ENCODE results near the gene MTERF4.

MTERF4 gene

DNA sequence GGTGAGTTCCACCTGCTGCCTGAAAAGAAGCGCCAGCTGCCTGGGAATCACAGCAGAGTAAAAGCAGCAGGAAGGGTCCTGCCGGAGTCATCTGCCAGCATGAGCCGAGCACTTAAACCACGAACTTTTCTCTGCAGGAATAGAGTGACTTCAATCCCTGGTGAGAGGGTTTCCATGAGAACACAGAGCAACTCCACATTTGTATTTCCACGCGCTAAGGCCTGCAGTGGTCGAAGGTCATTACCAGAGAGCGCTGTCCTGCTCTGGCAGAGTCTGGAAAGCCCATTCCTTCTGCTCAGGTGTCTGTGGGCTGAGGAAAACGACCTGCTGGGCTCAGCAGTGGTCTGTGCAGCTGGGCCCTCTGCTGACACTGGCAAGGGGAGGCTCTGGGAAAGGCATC, 40.5 kb upstream of the MTERF4 start:
- no peak overlapping the region for H3K9ac ChIP-seq
- H3K9me3 ChIP-seq = no peaks in the 10 kb centered on the region
- H3K4me1 ChIP-seq = peaks cover 9% of the 10 kb centered on the region; the same call in 1 of the 2 replicates
- no peaks in the 10 kb centered on the region for H3K27me3 ChIP-seq
- no peak for TF ChIP-seq Cebpa-rat (IDR thresholded peaks at IDR 0.05)
- no peak overlapping the region for H3K27ac ChIP-seq
- peaks cover 24% of the 10 kb centered on the region for H4K20me1 ChIP-seq
- peaks cover 74% of the 10 kb centered on the region for H3K36me3 ChIP-seq
- no peak overlapping the region for H3K4me3 ChIP-seq
- no peak overlapping the region for H3K4me2 ChIP-seq

DNA sequence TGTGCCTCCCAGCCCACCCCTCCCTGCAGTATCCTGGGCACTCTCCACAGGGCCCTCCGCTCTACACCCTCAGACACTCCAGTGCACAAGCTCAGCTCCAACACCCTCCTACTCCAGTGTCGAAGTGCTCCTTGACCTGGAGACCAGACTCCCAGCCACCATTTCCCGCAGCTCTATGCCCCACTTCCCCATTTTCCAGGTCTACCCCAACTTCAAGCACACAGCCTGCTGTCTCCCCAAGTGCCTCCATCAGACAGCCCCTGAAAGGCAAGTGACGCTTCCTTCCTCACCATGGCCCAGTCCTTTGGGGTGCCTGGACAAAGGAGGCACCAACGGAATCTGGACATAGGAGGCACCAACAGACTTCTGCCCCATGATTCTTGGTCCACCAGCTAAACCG, 40.0 kb upstream of the MTERF4 start:
- Histone ChIP-seq H3K36me3 (peaks cover 79% of the 10 kb centered on the region), H3K4me1 (0 out of 2 replicates have a peak, but pooled peaks cover 5% of the 10 kb centered on the region), H3K4me2 (no peak overlapping the region), H4K20me1 (peaks cover 19% of the 10 kb centered on the region), H3K27me3 (no peaks in the 10 kb centered on the region), H3K4me3 (no peak overlapping the region), H3K9ac (no peak overlapping the region), H3K27ac (no peak overlapping the region), H3K9me3 (no peaks in the 10 kb centered on the region)
- no peak for TF ChIP-seq Cebpa-rat (IDR thresholded peaks at IDR 0.05)

GRCh38 chr2:241141214-241141770, 39.2 kb upstream of the MTERF4 start:
- no peak for TF ChIP-seq Cebpa-rat (IDR thresholded peaks at IDR 0.05)
- Histone ChIP-seq H3K9ac (no peak overlapping the region), H3K4me2 (no peak overlapping the region)

DNA sequence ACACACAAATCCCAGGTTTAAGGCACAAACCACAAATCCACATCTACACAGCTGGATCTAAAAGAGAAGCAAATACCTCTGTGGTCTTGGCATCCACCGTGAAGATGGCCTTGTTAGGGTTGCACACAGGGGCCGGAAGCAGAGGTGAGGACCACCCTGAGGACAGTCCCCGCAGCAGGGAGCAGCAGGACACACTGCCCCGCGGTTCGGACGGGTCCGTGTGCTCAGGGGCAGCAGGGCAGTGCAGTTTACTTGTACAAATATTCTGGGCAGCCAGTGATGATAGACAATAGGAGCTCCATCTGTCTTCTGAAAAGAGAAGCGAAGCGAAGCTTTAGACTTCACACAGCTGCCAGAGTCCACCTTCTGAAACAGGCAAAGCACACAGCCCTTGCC, 38.4 kb upstream of the MTERF4 start:
- no peak overlapping the region for H3K4me3 ChIP-seq
- H3K9me3 ChIP-seq = no peaks in the 10 kb centered on the region
- no peak overlapping the region for H3K4me2 ChIP-seq
- no peaks in the 10 kb centered on the region for H3K27me3 ChIP-seq
- TF ChIP-seq Cebpa-rat (IDR thresholded peaks at IDR 0.05) = no peak
- H3K9ac ChIP-seq = no peak overlapping the region
- no peak overlapping the region for H3K27ac ChIP-seq
- H3K4me1 ChIP-seq = no peaks in the 10 kb centered on the region
- H3K36me3 ChIP-seq = peaks cover 95% of the 10 kb centered on the region
- peaks cover 12% of the 10 kb centered on the region; the same call in 1 of the 2 replicates for H4K20me1 ChIP-seq

More at GRCh38 chr2:241141214-241141770, 39.2 kb upstream of the MTERF4 start:
- no peaks in the 10 kb centered on the region for H3K4me1 ChIP-seq
- H3K4me3 ChIP-seq = no peak overlapping the region
- peaks cover 87% of the 10 kb centered on the region for H3K36me3 ChIP-seq
- H3K9me3 ChIP-seq = no peaks in the 10 kb centered on the region
- H4K20me1 ChIP-seq = peaks cover 12% of the 10 kb centered on the region; the same call in 1 of the 2 replicates
- H3K27ac ChIP-seq = no peak overlapping the region
- H3K27me3 ChIP-seq = no peaks in the 10 kb centered on the region

- H3K27me3 ChIP-seq = no peaks in the 10 kb centered on the region
- no peak overlapping the region for H3K27ac ChIP-seq
- no peak overlapping the region for H3K4me2 ChIP-seq
- no peaks in the 10 kb centered on the region for H3K9me3 ChIP-seq
- H3K36me3 ChIP-seq = peaks cover 97% of the 10 kb centered on the region
- no peak overlapping the region for H3K4me3 ChIP-seq
- H4K20me1 ChIP-seq = peaks cover 12% of the 10 kb centered on the region; the same call in 1 of the 2 replicates
- H3K9ac ChIP-seq = no peak overlapping the region
- H3K4me1 ChIP-seq = no peaks in the 10 kb centered on the region
- no peak for TF ChIP-seq Cebpa-rat (IDR thresholded peaks at IDR 0.05)
Measured at GRCh38 chr2:241139531-241140444, 37.7 kb upstream of the MTERF4 start.

DNA sequence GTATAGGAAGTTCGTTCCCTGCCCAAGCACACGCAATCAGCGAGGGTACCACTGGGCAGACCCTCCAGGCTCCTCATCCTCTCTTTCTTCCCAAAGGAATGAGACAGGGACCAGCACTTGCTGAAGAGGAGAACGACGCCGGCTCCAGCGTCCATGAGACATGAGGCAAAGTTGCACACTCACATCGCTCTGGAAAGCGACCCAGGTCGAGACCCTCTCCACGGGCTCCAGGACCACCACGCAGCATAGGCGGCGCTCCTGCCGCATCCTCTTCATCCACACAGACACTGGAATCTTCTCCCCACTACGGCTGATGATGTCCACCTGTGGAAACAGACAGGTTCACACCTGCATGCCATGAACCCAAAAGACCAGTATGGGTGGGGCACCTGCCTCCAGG, 36.4 kb upstream of the MTERF4 start:
- no peak for TF ChIP-seq Cebpa-rat (IDR thresholded peaks at IDR 0.05)

DNA sequence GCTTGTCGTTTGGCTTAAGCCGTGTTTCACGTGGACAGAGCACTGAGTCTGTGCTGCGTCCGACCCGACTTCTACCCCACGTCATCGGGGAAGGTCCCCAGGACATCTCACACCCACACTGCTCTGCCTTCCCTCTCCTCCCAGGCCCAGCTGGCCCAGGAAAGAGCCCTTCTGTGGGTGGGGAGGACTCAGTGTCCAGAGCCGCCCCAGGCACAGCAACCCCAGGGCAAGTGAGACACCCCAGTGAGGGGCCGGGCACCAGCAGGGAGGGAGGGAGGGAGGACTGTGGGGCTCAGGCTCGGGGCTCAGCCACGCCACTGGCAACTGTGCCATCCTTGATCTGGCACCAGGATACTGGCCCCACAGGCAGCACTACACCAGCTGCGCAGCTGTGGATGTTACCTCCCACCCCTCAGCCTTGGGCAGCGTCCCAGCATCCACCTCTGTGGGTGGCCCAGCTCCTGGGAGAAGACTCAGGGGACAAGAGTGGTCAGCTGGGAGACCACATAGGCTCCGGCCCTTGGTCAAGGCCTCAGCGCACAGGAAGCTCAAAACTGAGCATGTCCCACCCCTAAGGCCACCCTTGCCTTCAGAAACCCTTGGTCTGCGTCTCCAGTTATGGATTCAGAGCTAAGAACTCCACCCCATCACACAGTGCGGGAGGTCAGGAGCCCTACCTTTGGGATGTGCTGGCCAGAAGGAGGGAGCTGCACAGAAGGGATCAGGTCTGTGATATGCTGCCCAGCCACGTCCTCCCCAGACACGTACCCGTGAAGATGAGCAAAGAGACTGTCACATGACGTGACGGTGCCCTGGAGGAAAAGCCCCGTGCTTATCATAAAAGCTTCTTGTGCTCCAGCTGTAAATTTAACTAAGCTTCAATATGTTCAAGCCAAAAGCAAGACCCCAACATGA, 35.4 kb upstream of the MTERF4 start:
- H4K20me1 ChIP-seq = peaks cover 12% of the 10 kb centered on the region; the same call in 1 of the 2 replicates
- no peaks in the 10 kb centered on the region for H3K27me3 ChIP-seq
- H3K36me3 ChIP-seq = peaks cover 99% of the 10 kb centered on the region

More for the DNA sequence above, 36.4 kb upstream of the MTERF4 start:
- H3K36me3 ChIP-seq = peaks cover 97% of the 10 kb centered on the region
- H3K9me3 ChIP-seq = no peaks in the 10 kb centered on the region
- no peaks in the 10 kb centered on the region for H3K4me1 ChIP-seq
- H3K27ac ChIP-seq = no peak overlapping the region
- peaks cover 12% of the 10 kb centered on the region; the same call in 1 of the 2 replicates for H4K20me1 ChIP-seq
- H3K4me3 ChIP-seq = no peak overlapping the region
- no peaks in the 10 kb centered on the region for H3K27me3 ChIP-seq
- H3K9ac ChIP-seq = no peak overlapping the region
- no peak overlapping the region for H3K4me2 ChIP-seq

DNA sequence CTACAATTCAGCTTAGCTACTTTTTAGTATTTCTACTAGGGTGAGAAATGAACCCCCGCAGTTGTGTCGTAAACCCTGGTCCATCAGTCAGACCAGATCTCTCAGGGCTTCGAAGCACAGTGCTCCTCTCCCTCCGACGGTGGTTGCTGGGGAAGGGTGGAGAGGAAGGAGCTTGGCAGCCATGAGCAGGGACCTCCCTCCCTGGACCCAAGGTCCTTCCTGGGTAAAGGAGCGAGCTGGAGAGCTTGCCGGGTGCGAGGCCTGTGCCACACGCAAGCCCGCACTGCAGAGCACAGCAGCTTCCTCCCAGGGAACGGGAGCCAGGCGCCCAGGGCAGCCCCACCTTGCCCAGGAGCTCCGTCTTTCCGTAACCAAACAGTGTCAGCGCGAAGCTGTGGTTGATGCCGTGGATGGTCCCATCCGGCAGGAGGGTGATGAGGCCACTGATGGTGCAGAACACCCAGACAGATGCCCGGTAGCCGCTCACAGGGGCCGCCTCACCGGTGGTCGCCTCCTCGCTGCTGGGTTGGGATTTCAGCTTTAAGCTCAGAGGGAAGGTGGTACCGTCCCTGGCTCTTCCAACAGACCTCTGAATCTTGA, 34.7 kb upstream of the MTERF4 start:
- no peaks in the 10 kb centered on the region for H3K9me3 ChIP-seq
- no peak for TF ChIP-seq Cebpa-rat (IDR thresholded peaks at IDR 0.05)
- no peak overlapping the region for H3K9ac ChIP-seq
- peaks cover 97% of the 10 kb centered on the region for H3K36me3 ChIP-seq
- H4K20me1 ChIP-seq = peaks cover 10% of the 10 kb centered on the region; the same call in 1 of the 2 replicates
- H3K27me3 ChIP-seq = no peaks in the 10 kb centered on the region
- no peak overlapping the region for H3K4me2 ChIP-seq
- H3K4me1 ChIP-seq = no peaks in the 10 kb centered on the region
- H3K4me3 ChIP-seq = no peak overlapping the region
- no peak overlapping the region for H3K27ac ChIP-seq

More for the DNA sequence above, 35.4 kb upstream of the MTERF4 start:
- Histone ChIP-seq H3K4me3 (no peak overlapping the region), H3K4me1 (no peaks in the 10 kb centered on the region), H3K4me2 (no peak overlapping the region), H3K9ac (no peak overlapping the region), H3K27ac (no peak overlapping the region), H3K9me3 (no peaks in the 10 kb centered on the region)
- no peak for TF ChIP-seq Cebpa-rat (IDR thresholded peaks at IDR 0.05)

GRCh38 chr2:241136191-241136590, 34.1 kb upstream of the MTERF4 start:
- Histone ChIP-seq H3K4me2 (no peak overlapping the region), H3K9ac (no peak overlapping the region), H3K36me3 (peaks cover 96% of the 10 kb centered on the region), H3K27ac (no peak overlapping the region), H3K9me3 (no peaks in the 10 kb centered on the region), H3K27me3 (no peaks in the 10 kb centered on the region), H3K4me3 (no peak overlapping the region), H3K4me1 (no peaks in the 10 kb centered on the region), H4K20me1 (peaks cover 4% of the 10 kb centered on the region; the same call in 1 of the 2 replicates)
- no peak for TF ChIP-seq Cebpa-rat (IDR thresholded peaks at IDR 0.05)

All from BLaER1 (cell line).